H1 (cell line): ENCODE measurements around the gene SRPX2. TPM values are rescaled to one million over a fixed set of nuclear protein-coding genes. Genes with fewer than 3 reads are reported as not detected.

Experiments
- BACH1 ChIP-seq: IDR thresholded peaks from 2 replicates; pipeline ENCODE4 v1.6.1; 2012; ENCODE audit warnings: low read length, improper control_type of control experiment
- CBX8 ChIP-seq: fragments of 300-800, 300-1000 bp; sonication (generic); IDR thresholded peaks from 2 replicates; pipeline ENCODE4 v1.7.1; 2016; ENCODE audit warnings: low read depth, low read length, borderline replicate concordance
- CREB1 ChIP-seq: IDR thresholded peaks from 2 replicates; pipeline ENCODE4 v1.6.1; 2012; ENCODE audit warnings: inconsistent platforms
- NRF1 ChIP-seq: IDR thresholded peaks from 2 replicates; pipeline ENCODE4 v1.6.1; 2011; ENCODE audit warnings: mild to moderate bottlenecking, low read depth, low read length, improper control_type of control experiment
- PHF8 ChIP-seq: fragments of 200-600 bp; sonication (generic); conservative IDR thresholded peaks from 2 replicates; pipeline ENCODE4 v1.7.1; 2012; ENCODE audit warnings: low read depth, mild to moderate bottlenecking, inconsistent platforms, low read length, moderate library complexity
- RXRA ChIP-seq: IDR thresholded peaks from 2 replicates; pipeline ENCODE4 v1.6.1; 2011; ENCODE audit warnings: low read depth, mild to moderate bottlenecking, low read length, moderate library complexity; ENCODE audit not compliant: insufficient read depth
- SUZ12 ChIP-seq: fragments of 200-600 bp; sonication (generic); IDR thresholded peaks from 2 replicates; pipeline ENCODE4 v1.6.1; 2012; ENCODE audit warnings: mild to moderate bottlenecking, inconsistent platforms, low read length, moderate library complexity, mixed read lengths
- polyA plus RNA-seq, 7 experiments: library from polyadenylated mRNA; depleted of rRNA in 3 of 7; stranded (reverse) in 5 of 7; unstranded in 2 of 7; fragments of >200 nt in 5 of 7; fragments of 200-250 nt in 2 of 7; gene quantifications; 1 replicate in 5 of 7; 2 replicates in 1 of 7; 4 replicates in 1 of 7; pipeline versions ENCODE4 v1.2.1 to v1.2.3, GENCODE V29; 2011 to 2013; ENCODE audit warnings: missing spikeins in 2 of 7, mixed read lengths in 2 of 7
- total RNA-seq: library from RNA; stranded (reverse); fragmentation: NEBNext Ultra II Directional; extraction: Animal tissue kit (Norgen Biotek cat#: 25700); gene quantifications from 2 replicates; pipeline ENCODE4 v1.2.1, GENCODE V29; 2021

The SRPX2 gene
- total and polyA plus RNA-seq, 2 of the 8 experiments (the other 6 are each of a cell fraction or from before 2014, with no cell fraction given), result not detected

- TF ChIP-seq CBX8 (no peak), RXRA (no peak), SUZ12 (no peak), CREB1 (no peak), PHF8 (no peak), BACH1 (no peak), NRF1 (no peak)
Observed at GRCh38 chrX:100652266-100652665, 8.3 kb downstream of the SRPX2 start (continued).
